Keratinocyte (primary cell): ENCODE results near the gene SRGAP3. TPM values are rescaled to one million over a fixed set of nuclear protein-coding genes. Genes with fewer than 3 reads are reported as not detected.

Source experiments
- DNase-seq: peaks from one replicate; pipeline ENCODE4 v3.0.0-alpha.2; 2011; ENCODE audit warnings: low read depth, missing footprints, low spot score
- FAIRE-seq: peaks from 2 replicates; lab custom pipeline; 2011; peaks lifted over from hg19 to GRCh38; lab: Jason Lieb, UNC
- H2AFZ ChIP-seq: 2 replicates; pipeline ENCODE4 v1.6.0; 2012; ENCODE audit warnings: low read length, control low read depth, inconsistent platforms; ENCODE audit not compliant: control insufficient read depth
- H3K27ac ChIP-seq: 2 replicates; pipeline ENCODE4 v1.5.1; 2011; ENCODE audit warnings: low read length; ENCODE audit not compliant: control insufficient read depth, insufficient read depth
- H3K27me3 ChIP-seq: 3 replicates; pipeline ENCODE4 v1.6.0; 2011; ENCODE audit warnings: low read length; ENCODE audit not compliant: control insufficient read depth, insufficient read depth; ENCODE audit errors: extremely low read depth
- H3K36me3 ChIP-seq, 2 experiments: 2 replicates in 1 of 2; 3 replicates in 1 of 2; pipeline ENCODE4 v1.5.1; 2011; ENCODE audit warnings: low read length in 2 of 2, mild to moderate bottlenecking in 1 of 2; ENCODE audit not compliant: control insufficient read depth in 2 of 2, insufficient read depth in 2 of 2; ENCODE audit errors: extremely low read depth in 1 of 2
- H3K4me1 ChIP-seq: 3 replicates; pipeline ENCODE4 v1.5.1; 2011; ENCODE audit warnings: low read length; ENCODE audit not compliant: control insufficient read depth, insufficient read depth; ENCODE audit errors: extremely low read depth
- H3K4me2 ChIP-seq: 3 replicates; pipeline ENCODE4 v1.6.0; 2011; ENCODE audit warnings: low read depth, low read length; ENCODE audit not compliant: control insufficient read depth, insufficient read depth; ENCODE audit errors: extremely low read depth
- H3K4me3 ChIP-seq, 3 experiments: fragments of 200-600 bp in 1 of 3; sonication (generic) in 1 of 3; 2 replicates in 2 of 3; 3 replicates in 1 of 3; pipeline ENCODE4 v1.5.1; 2011 to 2016; ENCODE audit warnings: low read length in 3 of 3, mild to moderate bottlenecking in 3 of 3, control low read depth in 2 of 3, inconsistent platforms in 1 of 3, low read depth in 1 of 3, mixed read lengths in 1 of 3, mixed run types in 1 of 3, moderate library complexity in 1 of 3; ENCODE audit not compliant: control insufficient read depth in 2 of 3, insufficient read depth in 2 of 3; ENCODE audit errors: extremely low read depth in 1 of 3
- H3K79me2 ChIP-seq: 2 replicates; pipeline ENCODE4 v1.6.0; 2012; ENCODE audit warnings: low read length; ENCODE audit not compliant: control insufficient read depth, insufficient read depth
- H3K9ac ChIP-seq: 3 replicates; pipeline ENCODE4 v1.6.0; 2011; ENCODE audit warnings: low read length; ENCODE audit not compliant: control insufficient read depth, insufficient read depth; ENCODE audit errors: extremely low read depth
- H3K9me1 ChIP-seq: 3 replicates; pipeline ENCODE4 v1.6.0; 2011; ENCODE audit warnings: low read length; ENCODE audit not compliant: control insufficient read depth, insufficient read depth; ENCODE audit errors: extremely low read depth
- H3K9me3 ChIP-seq: 2 replicates; pipeline ENCODE4 v1.5.1; 2012; ENCODE audit warnings: low read depth, low read length; ENCODE audit not compliant: control insufficient read depth
- H4K20me1 ChIP-seq: 3 replicates; pipeline ENCODE4 v1.6.0; 2011; ENCODE audit warnings: low read length; ENCODE audit not compliant: control insufficient read depth, insufficient read depth; ENCODE audit errors: extremely low read depth
- CTCF ChIP-seq, 3 experiments: IDR thresholded peaks in 1 of 3; conservative IDR thresholded peaks in 1 of 3; optimal IDR thresholded peaks in 1 of 3; 2 replicates in 2 of 3; 3 replicates in 1 of 3; pipeline versions ENCODE3 to v1.5.1; 2011; ENCODE audit warnings: low read length in 3 of 3, mild to moderate bottlenecking in 3 of 3, moderate library complexity in 2 of 3, control low read depth in 1 of 3, inconsistent platforms in 1 of 3; ENCODE audit not compliant: insufficient read depth in 2 of 3; ENCODE audit errors: extremely low read depth in 1 of 3
- EZH2 ChIP-seq: IDR thresholded peaks from one replicate; pipeline ENCODE4 v1.6.1; 2012; ENCODE audit warnings: inconsistent platforms, mild to moderate bottlenecking, low read length, moderate library complexity
- dilution Hi-C: fragments of 300-500 bp; cut with MboI; formaldehyde crosslinking; loops from one replicate; pipeline ENCODE4 v1.7.0; 2020; ENCODE audit warnings: low sequenced_read_pairs; ENCODE audit not compliant: extremely low pct_ligation_motif_present
- polyA plus RNA-seq, 5 experiments: library from polyadenylated mRNA; depleted of rRNA in 3 of 5; stranded (reverse) in 3 of 5; stranded (forward) in 1 of 5; unstranded in 1 of 5; fragments of >200 nt; gene quantifications; 1 replicate in 1 of 5; 2 replicates in 3 of 5; 3 replicates in 1 of 5; pipeline versions ENCODE4 v1.2.1 to v1.2.3, GENCODE V29; 2011 to 2012; ENCODE audit warnings: missing spikeins in 2 of 5, low read depth in 1 of 5, low replicate concordance in 1 of 5

The SRGAP3 gene
- polyA plus RNA-seq, 1 donor (not counting 4 experiments of a cell fraction or from before 2014, with no cell fraction given): 7.2 TPM

- dilution Hi-C loops: no loop called here
- Histone ChIP-seq H3K27ac (no peak overlapping the region), H3K9me3 (no peaks in the 10 kb centered on the region), H3K4me2 (no peak overlapping the region), H3K9me1 (no peaks in the 10 kb centered on the region), H3K27me3 (no peaks in the 10 kb centered on the region), H3K4me3 (no peak overlapping the region), H4K20me1 (no peaks in the 10 kb centered on the region), H3K4me1 (no peaks in the 10 kb centered on the region), H3K36me3 (peaks cover 0 to 3% of the 10 kb centered on the region in 2 experiments), H3K79me2 (no peaks in the 10 kb centered on the region), H3K9ac (no peak overlapping the region), H2AFZ (no peak overlapping the region)
- DNase-seq (no peak), FAIRE-seq (no peak)
- TF ChIP-seq EZH2 (no peak), CTCF (optimal IDR thresholded peaks at IDR 0.05 in 1 of 3, IDR thresholded peaks at IDR 0.05 in 1 of 3, conservative IDR thresholded peaks at IDR 0.05 in 1 of 3; ENCODE audit: extremely low read depth in 1 of 3, insufficient read depth in 2 of 3, low read length in 3 of 3) (no peak)
These were observed 134.1 kb downstream of the SRGAP3 start for GRCh38 chr3:9115336-9115735.

GRCh38 chr3:9113040-9113439 is 136.4 kb downstream of the SRGAP3 start:
- Histone ChIP-seq H3K4me3 (no peak overlapping the region), H3K4me2 (no peak overlapping the region), H3K27me3 (no peaks in the 10 kb centered on the region), H3K9me3 (no peaks in the 10 kb centered on the region), H2AFZ (no peak overlapping the region), H4K20me1 (no peaks in the 10 kb centered on the region), H3K36me3 (peaks cover 0 to 3% of the 10 kb centered on the region in 2 experiments), H3K9ac (no peak overlapping the region), H3K4me1 (no peaks in the 10 kb centered on the region), H3K27ac (no peak overlapping the region), H3K9me1 (no peaks in the 10 kb centered on the region), H3K79me2 (no peaks in the 10 kb centered on the region)
- FAIRE-seq (peak; percentile 61), DNase-seq (no peak)
- dilution Hi-C loops: no loop called here
- TF ChIP-seq CTCF (optimal IDR thresholded peaks at IDR 0.05 in 1 of 3, IDR thresholded peaks at IDR 0.05 in 1 of 3, conservative IDR thresholded peaks at IDR 0.05 in 1 of 3; ENCODE audit: extremely low read depth in 1 of 3, insufficient read depth in 2 of 3, low read length in 3 of 3) (no peak), EZH2 (no peak)
